Measurements from ENCODE around the gene NEFH. TPM values are rescaled to one million over a fixed set of nuclear protein-coding genes. Genes with fewer than 3 reads are reported as not detected.
"Not testable (repeated sequence)": the region's sequence is repeated elsewhere in the genome, so short reads cannot be mapped to it uniquely, and the experiment has no call there.

NEFH gene
- 1.0 and 2.0 TPM in 2 replicates for total RNA-seq (2014; rRNA removed; shearing (Covaris generic))

GRCh38 chr22:29479417-29480261 lies at the start of gene NEFH:
Gene NEFH, plus strand, starts transcription at chr22:29480218. Its CDS starts 45 bp downstream, at chr22:29480263.
- Histone ChIP-seq H3K36me3 (replicated peaks; ENCODE audit: control insufficient read depth, insufficient read depth, low read length) (peaks cover 1% of the 10 kb centered on the region; the same call in 1 of the 2 replicates), H3K27me3 (ENCODE audit: control insufficient read depth, insufficient read depth, low read length) (peaks cover 36% of the 10 kb centered on the region), H3K4me3 (ENCODE audit: insufficient read depth, low read depth, low read length) (peak within 1 kb of the TSS; percentile 58)
- DNase-seq, result peak; percentile 87

- no peak for DNase-seq
- no peak overlapping the region for H3K4me3 ChIP-seq (ENCODE audit: insufficient read depth, low read depth, low read length)
- no peaks in the 10 kb centered on the region for H3K36me3 ChIP-seq (replicated peaks; ENCODE audit: control insufficient read depth, insufficient read depth, low read length)
- H3K27me3 ChIP-seq (ENCODE audit: control insufficient read depth, insufficient read depth, low read length), result no peaks in the 10 kb centered on the region
Measured at GRCh38 chr22:29431986-29432385, 48.0 kb upstream of the NEFH start.

GRCh38 chr22:29433856-29434255 lies 46.2 kb upstream of the NEFH start:
- Histone ChIP-seq H3K36me3 (replicated peaks; ENCODE audit: control insufficient read depth, insufficient read depth, low read length) (no peaks in the 10 kb centered on the region), H3K4me3 (ENCODE audit: insufficient read depth, low read depth, low read length) (no peak overlapping the region), H3K27me3 (ENCODE audit: control insufficient read depth, insufficient read depth, low read length) (no peaks in the 10 kb centered on the region)
- DNase-seq, result no peak

- no peak overlapping the region for H3K4me3 ChIP-seq (ENCODE audit: insufficient read depth, low read depth, low read length)
- no peak for DNase-seq
Measured at GRCh38 chr22:29434288-29434687, 45.7 kb upstream of the NEFH start.

GRCh38 chr22:29435236-29436136 lies 44.5 kb upstream of the NEFH start:
- DNase-seq, result no peak
- Histone ChIP-seq H3K27me3 (ENCODE audit: control insufficient read depth, insufficient read depth, low read length) (no peaks in the 10 kb centered on the region), H3K4me3 (ENCODE audit: insufficient read depth, low read depth, low read length) (no peak overlapping the region), H3K36me3 (replicated peaks; ENCODE audit: control insufficient read depth, insufficient read depth, low read length) (no peaks in the 10 kb centered on the region)

More at GRCh38 chr22:29434288-29434687, 45.7 kb upstream of the NEFH start:
- Histone ChIP-seq H3K36me3 (replicated peaks; ENCODE audit: control insufficient read depth, insufficient read depth, low read length) (no peaks in the 10 kb centered on the region), H3K27me3 (ENCODE audit: control insufficient read depth, insufficient read depth, low read length) (no peaks in the 10 kb centered on the region)

- not testable (repeated sequence) for DNase-seq; H3K4me3 ChIP-seq (ENCODE audit: insufficient read depth, low read depth, low read length); H3K36me3 ChIP-seq (replicated peaks; ENCODE audit: control insufficient read depth, insufficient read depth, low read length); H3K27me3 ChIP-seq (ENCODE audit: control insufficient read depth, insufficient read depth, low read length)
Measured at GRCh38 chr22:29438283-29438682, 41.7 kb upstream of the NEFH start, which contains the start of gene RFPL1. Gene RFPL1, plus strand, starts transcription at chr22:29438583.

GRCh38 chr22:29442976-29443375 lies 37.0 kb upstream of the NEFH start:
- Histone ChIP-seq H3K36me3 (replicated peaks; ENCODE audit: control insufficient read depth, insufficient read depth, low read length) (no peaks in the 10 kb centered on the region), H3K4me3 (ENCODE audit: insufficient read depth, low read depth, low read length) (no peak overlapping the region), H3K27me3 (ENCODE audit: control insufficient read depth, insufficient read depth, low read length) (no peaks in the 10 kb centered on the region)
- no peak for DNase-seq

GRCh38 chr22:29443452-29443851 lies 36.6 kb upstream of the NEFH start:
- Histone ChIP-seq H3K27me3 (ENCODE audit: control insufficient read depth, insufficient read depth, low read length) (no peaks in the 10 kb centered on the region), H3K36me3 (replicated peaks; ENCODE audit: control insufficient read depth, insufficient read depth, low read length) (no peaks in the 10 kb centered on the region), H3K4me3 (ENCODE audit: insufficient read depth, low read depth, low read length) (no peak overlapping the region)
- no peak for DNase-seq

GRCh38 chr22:29443861-29444792 lies 35.9 kb upstream of the NEFH start:
- Histone ChIP-seq H3K27me3 (ENCODE audit: control insufficient read depth, insufficient read depth, low read length) (no peaks in the 10 kb centered on the region), H3K4me3 (ENCODE audit: insufficient read depth, low read depth, low read length) (no peak overlapping the region), H3K36me3 (replicated peaks; ENCODE audit: control insufficient read depth, insufficient read depth, low read length) (no peaks in the 10 kb centered on the region)
- no peak for DNase-seq

GRCh38 chr22:29445508-29445907 lies 34.5 kb upstream of the NEFH start:
- H3K36me3 ChIP-seq (replicated peaks; ENCODE audit: control insufficient read depth, insufficient read depth, low read length), result no peaks in the 10 kb centered on the region
- H3K27me3 ChIP-seq (ENCODE audit: control insufficient read depth, insufficient read depth, low read length), result no peaks in the 10 kb centered on the region
- DNase-seq, result no peak
- no peak overlapping the region for H3K4me3 ChIP-seq (ENCODE audit: insufficient read depth, low read depth, low read length)

- Histone ChIP-seq H3K27me3 (ENCODE audit: control insufficient read depth, insufficient read depth, low read length) (no peaks in the 10 kb centered on the region), H3K36me3 (replicated peaks; ENCODE audit: control insufficient read depth, insufficient read depth, low read length) (no peaks in the 10 kb centered on the region), H3K4me3 (ENCODE audit: insufficient read depth, low read depth, low read length) (no peak overlapping the region)
- no peak for DNase-seq
Measured at GRCh38 chr22:29447906-29448305, 32.1 kb upstream of the NEFH start.

GRCh38 chr22:29449296-29449875 lies 30.6 kb upstream of the NEFH start:
- no peak for DNase-seq

GRCh38 chr22:29450222-29450621 lies 29.8 kb upstream of the NEFH start:
- Histone ChIP-seq H3K27me3 (ENCODE audit: control insufficient read depth, insufficient read depth, low read length) (no peaks in the 10 kb centered on the region), H3K4me3 (ENCODE audit: insufficient read depth, low read depth, low read length) (no peak overlapping the region), H3K36me3 (replicated peaks; ENCODE audit: control insufficient read depth, insufficient read depth, low read length) (no peaks in the 10 kb centered on the region)
- DNase-seq, result no peak

More at GRCh38 chr22:29449296-29449875, 30.6 kb upstream of the NEFH start:
- H3K36me3 ChIP-seq (replicated peaks; ENCODE audit: control insufficient read depth, insufficient read depth, low read length), result no peaks in the 10 kb centered on the region
- no peak overlapping the region for H3K4me3 ChIP-seq (ENCODE audit: insufficient read depth, low read depth, low read length)
- no peaks in the 10 kb centered on the region for H3K27me3 ChIP-seq (ENCODE audit: control insufficient read depth, insufficient read depth, low read length)

Data from H7 (cell line).